ENCODE data around the gene MS4A1. TPM values are rescaled to one million over a fixed set of nuclear protein-coding genes. Genes with fewer than 3 reads are reported as not detected.

MS4A1 gene
- total RNA-seq, 3 donors from 2014 or later (not counting 1 experiment from before 2014, with no cell fraction given): 4.8 to 7.1 (median 6.7) TPM

DNA sequence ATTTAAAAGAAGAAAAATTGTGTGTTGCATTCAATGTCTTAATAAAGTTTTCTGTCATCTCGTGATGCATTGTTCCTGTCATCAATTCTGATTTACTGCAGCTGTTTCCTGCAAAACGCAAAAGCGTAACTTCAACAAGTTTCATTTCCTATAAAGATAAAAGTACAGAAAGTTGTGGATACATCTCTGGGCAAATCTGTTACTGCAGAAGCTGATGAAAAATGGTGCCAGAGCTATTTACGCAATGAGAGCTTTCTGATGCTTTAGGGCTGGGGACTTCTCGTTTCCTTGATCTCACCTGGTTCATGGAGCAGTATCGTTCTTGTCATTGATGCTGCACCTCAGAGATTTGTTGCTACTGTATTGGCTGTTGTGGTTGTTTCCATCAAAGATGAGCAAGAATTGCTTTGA lies 21.4 kb downstream of the MS4A1 start:
- Histone ChIP-seq H3K27me3 (ENCODE audit: control insufficient read depth, insufficient read depth, low read length) (no peaks in the 10 kb centered on the region), H3K4me3 (ENCODE audit: low read length) (no peak overlapping the region), H3K9me3 (ENCODE audit: control insufficient read depth, insufficient read depth, low read length) (no peaks in the 10 kb centered on the region), H3K36me3 (ENCODE audit: control insufficient read depth, insufficient read depth, low read length) (no peaks in the 10 kb centered on the region), H3K27ac (ENCODE audit: low read length) (peak overlapping the region; percentile 45), H3K4me1 (ENCODE audit: control insufficient read depth, insufficient read depth, low read length) (peaks cover 3% of the 10 kb centered on the region)
- Mint-ChIP-seq H3K27me3 (ENCODE audit: low read depth in 2 of 2) (peaks cover 22 to 27% of the 10 kb centered on the region in 2 donors), H3K9me3 (no peaks in the 10 kb centered on the region), H3K27ac (no peak overlapping the region), H3K4me3 (no peak overlapping the region), H3K36me3 (no peaks in the 10 kb centered on the region), H3K4me1 (no peaks in the 10 kb centered on the region)
- no peak for TF ChIP-seq CTCF (IDR thresholded peaks at IDR 0.05)
- ATAC-seq (no peak), DNase-seq (no peak)
- WGBS (ENCODE audit: insufficient coverage): 8% methylated on average over 3 of the region's 6 CpGs
- intact Hi-C loops (cut with micrococcal nuclease): no loop called here

- no peak overlapping the region for H3K4me3 ChIP-seq (ENCODE audit: low read length)
- H3K36me3 Mint-ChIP-seq: no peaks in the 10 kb centered on the region
- H3K9me3 Mint-ChIP-seq: no peaks in the 10 kb centered on the region
- no peak overlapping the region for H3K4me3 Mint-ChIP-seq
- no peaks in the 10 kb centered on the region for H3K36me3 ChIP-seq (ENCODE audit: control insufficient read depth, insufficient read depth, low read length)
- no peaks in the 10 kb centered on the region for H3K4me1 ChIP-seq (ENCODE audit: control insufficient read depth, insufficient read depth, low read length)
- intact Hi-C loops (cut with micrococcal nuclease): no loop called here
- TF ChIP-seq CTCF (IDR thresholded peaks at IDR 0.05): no peak
- peak overlapping the region; percentile 26 for H3K27ac ChIP-seq (ENCODE audit: low read length)
- H3K27ac Mint-ChIP-seq: no peak overlapping the region
- ATAC-seq (no peak), DNase-seq (no peak)
- H3K4me1 Mint-ChIP-seq: no peaks in the 10 kb centered on the region
- 0% methylated on average over 1 of the region's 2 CpGs for WGBS (ENCODE audit: insufficient coverage)
- no peaks in the 10 kb centered on the region for H3K9me3 ChIP-seq (ENCODE audit: control insufficient read depth, insufficient read depth, low read length)
- peaks cover 14 to 34% of the 10 kb centered on the region in 2 donors for H3K27me3 Mint-ChIP-seq (ENCODE audit: low read depth in 2 of 2)
- H3K27me3 ChIP-seq (ENCODE audit: control insufficient read depth, insufficient read depth, low read length): no peaks in the 10 kb centered on the region
Measured at GRCh38 chr11:60482361-60482760, 26.7 kb downstream of the MS4A1 start.

DNA sequence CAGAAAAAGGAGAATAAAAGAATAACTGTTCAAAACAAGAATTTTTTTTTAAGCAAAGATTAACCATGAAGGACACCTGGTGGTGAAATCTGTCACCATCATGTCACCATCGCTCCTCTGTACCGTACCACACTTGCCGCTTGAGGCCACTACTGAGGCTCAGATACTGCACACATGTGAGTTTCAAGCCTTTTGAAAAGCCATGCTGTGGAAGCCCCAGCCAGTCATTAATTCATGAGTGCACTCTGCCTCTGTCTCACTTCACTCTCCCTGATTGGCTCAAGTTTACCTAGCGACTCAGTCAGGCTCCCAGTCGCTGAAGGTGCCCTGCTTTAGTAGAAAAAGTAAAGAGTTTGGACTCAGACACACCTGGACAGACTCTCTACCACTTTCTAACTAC lies 30.3 kb downstream of the MS4A1 start:
- Histone ChIP-seq H3K36me3 (ENCODE audit: control insufficient read depth, insufficient read depth, low read length) (no peaks in the 10 kb centered on the region), H3K4me1 (ENCODE audit: control insufficient read depth, insufficient read depth, low read length) (no peaks in the 10 kb centered on the region), H3K27me3 (ENCODE audit: control insufficient read depth, insufficient read depth, low read length) (no peaks in the 10 kb centered on the region), H3K4me3 (ENCODE audit: low read length) (no peak overlapping the region), H3K27ac (ENCODE audit: low read length) (no peak overlapping the region), H3K9me3 (ENCODE audit: control insufficient read depth, insufficient read depth, low read length) (no peaks in the 10 kb centered on the region)
- Mint-ChIP-seq H3K27me3 (ENCODE audit: low read depth in 2 of 2) (peaks cover 7 to 23% of the 10 kb centered on the region in 2 donors), H3K36me3 (no peaks in the 10 kb centered on the region), H3K9me3 (no peaks in the 10 kb centered on the region), H3K4me3 (no peak overlapping the region), H3K27ac (no peak overlapping the region), H3K4me1 (no peaks in the 10 kb centered on the region)
- peak in 1 of 2 donors; percentile 55 for DNase-seq
- TF ChIP-seq CTCF (IDR thresholded peaks at IDR 0.05): peak; percentile 33
- 73% methylated on average over 3 of the region's 5 CpGs for WGBS (ENCODE audit: insufficient coverage)
- intact Hi-C loops (cut with micrococcal nuclease): loop anchor here (5.0 kb wide), 1 partner anchor 124 kb away; no protein-coding TSS in a partner anchor
- ATAC-seq: peak in 1 of 3 donors; percentile 48

DNA sequence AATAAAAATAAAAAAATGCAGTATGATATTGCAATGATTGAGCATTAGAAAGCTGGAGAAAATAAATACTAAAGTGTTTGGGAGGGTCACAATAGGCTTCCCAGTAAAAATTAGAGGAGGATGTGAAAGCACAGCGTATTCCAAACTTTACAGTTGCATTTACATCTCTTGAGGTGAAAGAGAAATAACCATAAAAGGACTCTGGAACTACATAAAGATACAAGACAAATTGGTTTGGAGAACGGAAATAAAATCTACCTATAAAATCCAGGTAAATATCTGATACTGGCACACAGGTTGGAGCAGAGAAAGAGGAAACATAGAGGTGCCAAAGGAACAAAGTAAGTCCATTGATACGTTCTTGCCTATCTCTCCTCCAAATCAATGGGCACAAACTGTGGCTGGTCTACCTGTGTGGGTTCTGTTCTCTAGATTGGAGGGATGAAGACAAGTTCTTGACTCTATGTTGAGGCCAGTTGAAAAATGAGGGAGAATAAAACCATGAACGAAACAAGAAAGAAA lies 36.9 kb downstream of the MS4A1 start, which contains the start of gene MS4A12:
Gene MS4A12 (plus strand): TSS at position 291 of the 522 bp plus-strand sequence. CDS start 4,541 bp downstream, outside the sequence.
- no peak for DNase-seq
- Mint-ChIP-seq H3K27me3 (ENCODE audit: low read depth in 2 of 2) (peaks cover 15 to 42% of the 10 kb centered on the region in 2 donors), H3K9me3 (no peaks in the 10 kb centered on the region), H3K27ac (no peak within 1 kb of the TSS), H3K36me3 (no peaks in the 10 kb centered on the region), H3K4me3 (no peak within 1 kb of the TSS), H3K4me1 (no peaks in the 10 kb centered on the region)
- Histone ChIP-seq H3K27ac (ENCODE audit: low read length) (no peak within 1 kb of the TSS), H3K4me1 (ENCODE audit: control insufficient read depth, insufficient read depth, low read length) (no peaks in the 10 kb centered on the region), H3K4me3 (ENCODE audit: low read length) (no peak within 1 kb of the TSS), H3K27me3 (ENCODE audit: control insufficient read depth, insufficient read depth, low read length) (no peaks in the 10 kb centered on the region), H3K9me3 (ENCODE audit: control insufficient read depth, insufficient read depth, low read length) (no peaks in the 10 kb centered on the region), H3K36me3 (ENCODE audit: control insufficient read depth, insufficient read depth, low read length) (no peaks in the 10 kb centered on the region)
- TF ChIP-seq CTCF (IDR thresholded peaks at IDR 0.05): no peak
- no peak for ATAC-seq
- 86% methylated on average over 1 of the region's 4 CpGs for WGBS (ENCODE audit: insufficient coverage)
- intact Hi-C loops (cut with micrococcal nuclease): no loop called here
